ENCODE results near the gene STK24. TPM values are rescaled to one million over a fixed set of nuclear protein-coding genes. Genes with fewer than 3 reads are reported as not detected.

The STK24 gene
- total and polyA plus RNA-seq, 4 donors: 39.9 to 64.5 (median 58.1) TPM

DNA sequence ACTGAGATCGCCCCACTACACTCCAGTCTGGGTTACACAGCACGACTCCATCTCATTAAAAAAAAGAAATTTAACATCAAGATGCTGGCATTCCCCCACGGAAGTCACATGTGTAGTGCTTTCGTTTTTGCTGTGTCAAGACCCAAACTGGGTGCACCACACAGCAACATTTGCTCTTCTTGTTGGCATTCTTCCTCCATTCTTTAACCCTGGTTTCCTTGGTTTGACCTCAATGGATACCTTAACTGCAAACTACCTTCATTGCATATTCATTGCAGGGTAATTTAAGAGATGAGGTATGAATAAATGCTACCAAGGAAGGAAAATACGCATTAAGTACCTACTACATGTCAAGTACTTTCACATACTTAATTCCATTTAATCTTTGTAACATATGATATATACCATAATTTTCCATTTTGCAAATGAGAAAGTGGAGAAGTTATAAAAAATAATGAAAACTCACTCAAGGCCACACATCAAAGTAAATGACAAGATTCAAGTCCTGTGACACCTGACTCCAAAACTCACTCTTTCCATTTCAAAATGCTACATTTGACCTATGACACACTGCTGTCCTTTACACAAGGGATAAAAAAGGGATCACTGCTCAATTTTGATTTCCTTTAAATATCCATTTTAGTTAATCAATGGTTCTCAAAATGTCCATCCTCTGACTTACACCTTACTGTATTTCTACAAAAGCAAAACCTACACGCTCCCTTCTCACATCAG, 59.2 kb downstream of the STK24 start:
- no peak overlapping the region for H3K27ac ChIP-seq (ENCODE audit: low read depth in 1 of 2, low read length in 2 of 2)
- no peak for ATAC-seq (ENCODE audit: low FRiP score)
- no peaks in the 10 kb centered on the region for H3K4me1 ChIP-seq (ENCODE audit: control insufficient read depth in 1 of 2, insufficient read depth in 2 of 2, low read length in 2 of 2)

DNA sequence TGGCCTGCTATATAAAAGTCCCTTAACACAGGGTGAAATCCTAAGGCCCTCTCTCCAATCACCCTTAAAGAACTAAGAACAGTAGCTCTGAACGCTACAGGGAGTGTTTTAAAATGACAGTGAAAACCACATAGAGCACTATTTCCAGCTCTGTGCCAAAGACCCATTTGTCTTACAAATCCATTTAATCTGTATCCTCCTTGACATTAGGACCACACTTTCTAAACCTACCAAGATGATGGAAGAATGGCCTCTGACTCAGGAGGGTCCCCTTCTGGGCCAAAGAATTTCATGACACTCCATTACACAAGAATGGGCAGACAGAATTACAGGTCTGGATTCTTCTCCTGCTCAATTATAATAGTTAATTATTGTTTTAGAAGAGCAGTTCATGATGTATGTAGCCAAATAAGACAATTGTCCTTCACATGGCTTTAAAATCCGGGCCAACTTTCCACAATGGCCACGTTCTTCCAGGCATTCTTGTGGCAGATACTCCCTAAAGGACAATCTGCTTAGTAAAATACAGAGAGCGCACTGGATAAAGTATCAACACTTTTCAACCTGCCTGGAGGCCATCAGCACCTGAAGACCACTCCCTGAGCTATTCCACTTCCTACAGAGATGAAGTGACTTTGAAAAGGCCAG, 61.0 kb downstream of the STK24 start:
- DNase-seq (no peak), ATAC-seq (ENCODE audit: low FRiP score) (no peak)
- 95 to 96% methylated on average over 4 of the region's 4 CpGs for WGBS, 2 donors
- no peaks in the 10 kb centered on the region for H3K27me3 ChIP-seq (ENCODE audit: control insufficient read depth in 1 of 2, insufficient read depth in 2 of 2, low read length in 1 of 2)
- no peaks in the 10 kb centered on the region for H3K4me1 ChIP-seq (ENCODE audit: control insufficient read depth in 1 of 2, insufficient read depth in 2 of 2, low read length in 2 of 2)
- H3K9me3 ChIP-seq (ENCODE audit: control insufficient read depth, low read length): no peaks in the 10 kb centered on the region
- H3K27ac ChIP-seq (ENCODE audit: low read depth in 1 of 2, low read length in 2 of 2): no peak overlapping the region
- H3K36me3 ChIP-seq (ENCODE audit: control insufficient read depth in 1 of 2, insufficient read depth in 2 of 2, low read length in 1 of 2): no peaks in the 10 kb centered on the region
- H3K4me3 ChIP-seq (ENCODE audit: low read length in 2 of 2): no peak overlapping the region
- intact Hi-C loops (cut with DNase I): no loop called here

More for the DNA sequence above, 59.2 kb downstream of the STK24 start:
- 87 to 89% methylated on average over 6 of the region's 6 CpGs for WGBS, 2 donors
- DNase-seq: no peak
- H3K27me3 ChIP-seq (ENCODE audit: control insufficient read depth in 1 of 2, insufficient read depth in 2 of 2, low read length in 1 of 2): no peaks in the 10 kb centered on the region
- no peak overlapping the region for H3K4me3 ChIP-seq (ENCODE audit: low read length in 2 of 2)
- intact Hi-C loops (cut with DNase I): no loop called here
- H3K36me3 ChIP-seq (ENCODE audit: control insufficient read depth in 1 of 2, insufficient read depth in 2 of 2, low read length in 1 of 2): no peaks in the 10 kb centered on the region
- H3K9me3 ChIP-seq (ENCODE audit: control insufficient read depth, low read length): no peaks in the 10 kb centered on the region

DNA sequence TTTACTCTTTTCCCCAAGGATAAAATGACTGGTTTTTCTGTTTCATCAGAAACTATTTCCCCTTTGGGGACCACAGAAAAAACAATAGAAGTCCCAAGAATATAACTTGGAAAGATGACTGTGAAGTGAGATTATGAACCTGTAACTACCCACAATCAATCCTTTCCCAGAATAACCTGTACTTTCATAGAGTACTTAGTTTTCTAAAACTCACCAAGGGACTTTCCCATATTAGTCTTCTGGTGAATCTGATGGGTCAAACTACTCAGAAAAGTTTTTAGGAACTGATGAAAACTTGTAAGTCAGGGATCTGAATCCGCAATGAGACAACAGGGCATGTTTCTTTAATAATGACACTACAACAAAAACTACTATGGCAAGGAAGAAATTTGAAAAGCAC, 62.6 kb downstream of the STK24 start:
- DNase-seq (no peak), ATAC-seq (ENCODE audit: low FRiP score) (no peak)
- no peaks in the 10 kb centered on the region for H3K36me3 ChIP-seq (ENCODE audit: control insufficient read depth in 1 of 2, insufficient read depth in 2 of 2, low read length in 1 of 2)
- H3K27ac ChIP-seq (ENCODE audit: low read depth in 1 of 2, low read length in 2 of 2): no peak overlapping the region
- no peak overlapping the region for H3K4me3 ChIP-seq (ENCODE audit: low read length in 2 of 2)
- no peaks in the 10 kb centered on the region for H3K9me3 ChIP-seq (ENCODE audit: control insufficient read depth, low read length)
- H3K4me1 ChIP-seq (ENCODE audit: control insufficient read depth in 1 of 2, insufficient read depth in 2 of 2, low read length in 2 of 2): no peaks in the 10 kb centered on the region
- H3K27me3 ChIP-seq (ENCODE audit: control insufficient read depth in 1 of 2, insufficient read depth in 2 of 2, low read length in 1 of 2): no peaks in the 10 kb centered on the region
- 95 to 97% methylated on average over 1 of the region's 1 CpG for WGBS, 2 donors
- intact Hi-C loops (cut with DNase I): no loop called here

DNA sequence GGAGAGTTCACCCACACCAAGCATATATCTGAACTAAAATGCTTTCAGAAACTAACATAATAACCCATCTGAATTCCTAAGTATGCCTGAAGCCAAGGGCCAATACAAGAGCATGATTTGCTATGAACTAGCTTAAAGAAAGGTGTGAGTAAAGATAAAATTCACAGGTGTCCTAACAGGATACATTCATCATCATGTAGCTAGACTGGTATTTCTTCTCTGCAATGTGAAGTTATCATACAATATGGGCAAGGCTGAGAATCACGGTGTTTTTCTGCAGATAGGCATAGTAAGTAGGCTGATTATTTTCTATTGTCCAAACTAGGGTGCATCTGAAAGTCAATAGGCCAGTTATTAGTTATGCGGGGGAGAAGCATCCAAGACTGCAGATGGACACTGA, 63.1 kb downstream of the STK24 start:
- Histone ChIP-seq H3K27ac (ENCODE audit: low read depth in 1 of 2, low read length in 2 of 2) (no peak overlapping the region), H3K4me3 (ENCODE audit: low read length in 2 of 2) (no peak overlapping the region), H3K27me3 (ENCODE audit: control insufficient read depth in 1 of 2, insufficient read depth in 2 of 2, low read length in 1 of 2) (no peaks in the 10 kb centered on the region), H3K9me3 (ENCODE audit: control insufficient read depth, low read length) (no peaks in the 10 kb centered on the region), H3K4me1 (ENCODE audit: control insufficient read depth in 1 of 2, insufficient read depth in 2 of 2, low read length in 2 of 2) (no peaks in the 10 kb centered on the region), H3K36me3 (ENCODE audit: control insufficient read depth in 1 of 2, insufficient read depth in 2 of 2, low read length in 1 of 2) (no peaks in the 10 kb centered on the region)
- WGBS, 2 donors: 95 to 98% methylated on average over 2 of the region's 2 CpGs
- DNase-seq: no peak
- intact Hi-C loops (cut with DNase I): no loop called here
- ATAC-seq (ENCODE audit: low FRiP score): no peak

DNA sequence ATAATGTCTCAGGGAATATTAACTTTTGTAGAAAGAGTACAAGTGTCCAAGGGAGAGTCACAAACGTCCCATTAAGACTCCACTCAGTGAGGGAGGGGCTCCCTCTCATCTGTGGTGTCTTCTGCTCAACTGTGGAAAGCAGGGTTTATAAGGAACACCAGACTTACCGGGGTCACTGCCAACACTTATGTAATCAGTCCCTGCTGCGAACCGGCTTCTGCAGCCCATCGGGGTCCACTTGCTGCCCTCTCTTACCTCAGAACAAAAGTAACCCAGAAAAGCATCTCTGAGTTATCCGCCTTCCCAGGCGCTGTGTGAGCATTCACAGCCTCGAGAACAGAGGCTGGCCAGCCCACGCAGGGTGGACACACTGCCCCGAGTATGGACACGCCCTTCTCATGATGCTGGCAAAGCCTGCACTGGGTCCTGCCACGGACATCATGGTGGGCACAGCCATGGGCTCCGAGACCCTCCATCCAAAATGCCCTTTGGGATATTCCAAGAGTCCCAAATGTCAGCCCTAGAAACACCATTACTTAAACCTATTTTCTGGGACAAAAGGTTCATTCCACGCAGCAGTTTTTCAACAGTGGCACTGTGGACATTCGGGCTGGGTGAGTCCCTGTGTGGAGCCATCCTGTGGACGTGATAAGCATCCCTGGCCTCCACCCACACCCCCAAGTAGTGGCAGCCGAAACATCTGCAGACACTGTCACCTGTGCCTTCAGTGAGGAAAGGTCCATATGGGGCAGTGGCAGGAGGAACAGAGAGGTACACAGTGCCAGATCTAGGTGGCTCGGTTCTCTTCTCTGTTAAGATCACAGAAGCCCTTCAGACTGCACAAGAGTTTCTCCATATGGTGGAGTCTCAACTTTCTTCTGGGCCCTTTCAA, 63.9 kb downstream of the STK24 start:
- no peaks in the 10 kb centered on the region for H3K4me1 ChIP-seq (ENCODE audit: control insufficient read depth in 1 of 2, insufficient read depth in 2 of 2, low read length in 2 of 2)
- DNase-seq (no peak), ATAC-seq (ENCODE audit: low FRiP score) (no peak)

DNA sequence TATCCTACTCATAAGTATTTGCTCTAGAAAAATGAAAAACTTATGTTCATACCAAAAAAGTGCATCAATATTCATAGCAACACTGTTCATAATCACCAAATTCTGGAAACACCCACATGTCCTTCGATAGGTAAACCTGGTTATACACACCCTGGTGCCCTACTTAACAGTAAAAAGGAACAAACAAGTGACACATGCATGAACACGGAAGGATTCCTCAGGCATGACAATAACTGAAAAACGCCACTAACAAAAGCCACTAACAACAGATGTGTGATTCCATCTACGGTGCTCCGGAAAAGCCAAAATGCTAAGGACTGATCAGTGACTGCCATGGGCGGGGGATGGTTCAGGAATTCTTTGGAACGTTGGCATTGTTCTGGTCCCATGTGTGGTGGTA, 65.5 kb downstream of the STK24 start:
- WGBS, 2 donors: 95% methylated on average over 7 of the region's 7 CpGs
- no peak for ATAC-seq (ENCODE audit: low FRiP score)
- intact Hi-C loops (cut with DNase I): no loop called here

More for the DNA sequence above, 63.9 kb downstream of the STK24 start:
- no peak overlapping the region for H3K27ac ChIP-seq (ENCODE audit: low read depth in 1 of 2, low read length in 2 of 2)
- intact Hi-C loops (cut with DNase I): no loop called here
- WGBS, 2 donors: 88 to 89% methylated on average over 18 of the region's 18 CpGs
- no peak overlapping the region for H3K4me3 ChIP-seq (ENCODE audit: low read length in 2 of 2)
- H3K36me3 ChIP-seq (ENCODE audit: control insufficient read depth in 1 of 2, insufficient read depth in 2 of 2, low read length in 1 of 2): no peaks in the 10 kb centered on the region
- no peaks in the 10 kb centered on the region for H3K27me3 ChIP-seq (ENCODE audit: control insufficient read depth in 1 of 2, insufficient read depth in 2 of 2, low read length in 1 of 2)
- H3K9me3 ChIP-seq (ENCODE audit: control insufficient read depth, low read length): no peaks in the 10 kb centered on the region

GRCh38 chr13:98510156-98510509, 66.8 kb downstream of the STK24 start:
- Histone ChIP-seq H3K4me3 (ENCODE audit: low read length in 2 of 2) (no peak overlapping the region), H3K27ac (ENCODE audit: low read depth in 1 of 2, low read length in 2 of 2) (no peak overlapping the region), H3K4me1 (ENCODE audit: control insufficient read depth in 1 of 2, insufficient read depth in 2 of 2, low read length in 2 of 2) (peaks cover 4% of the 10 kb centered on the region in 2 donors), H3K36me3 (ENCODE audit: control insufficient read depth in 1 of 2, insufficient read depth in 2 of 2, low read length in 1 of 2) (no peaks in the 10 kb centered on the region), H3K27me3 (ENCODE audit: control insufficient read depth in 1 of 2, insufficient read depth in 2 of 2, low read length in 1 of 2) (no peaks in the 10 kb centered on the region), H3K9me3 (ENCODE audit: control insufficient read depth, low read length) (no peaks in the 10 kb centered on the region)
- intact Hi-C loops (cut with DNase I): no loop called here
- DNase-seq (no peak), ATAC-seq (ENCODE audit: low FRiP score) (no peak)
- WGBS, 2 donors: 95 to 97% methylated on average over 7 of the region's 7 CpGs

More for the DNA sequence above, 65.5 kb downstream of the STK24 start:
- H3K4me1 ChIP-seq (ENCODE audit: control insufficient read depth in 1 of 2, insufficient read depth in 2 of 2, low read length in 2 of 2): peaks cover 4% of the 10 kb centered on the region in 2 donors
- H3K4me3 ChIP-seq (ENCODE audit: low read length in 2 of 2): no peak overlapping the region
- H3K27ac ChIP-seq (ENCODE audit: low read depth in 1 of 2, low read length in 2 of 2): no peak overlapping the region
- no peaks in the 10 kb centered on the region for H3K27me3 ChIP-seq (ENCODE audit: control insufficient read depth in 1 of 2, insufficient read depth in 2 of 2, low read length in 1 of 2)
- no peaks in the 10 kb centered on the region for H3K9me3 ChIP-seq (ENCODE audit: control insufficient read depth, low read length)
- no peak for DNase-seq
- no peaks in the 10 kb centered on the region for H3K36me3 ChIP-seq (ENCODE audit: control insufficient read depth in 1 of 2, insufficient read depth in 2 of 2, low read length in 1 of 2)

- intact Hi-C loops (cut with DNase I): loop anchor here in 1 of 2 donors (5.0 kb wide), 1 partner anchor 68 kb away; the partner anchor contains the start of gene STK24
- H3K4me1 ChIP-seq (ENCODE audit: control insufficient read depth in 1 of 2, insufficient read depth in 2 of 2, low read length in 2 of 2): peaks cover 4% of the 10 kb centered on the region in 2 donors
- H3K27ac ChIP-seq (ENCODE audit: low read depth in 1 of 2, low read length in 2 of 2): no peak overlapping the region
- ATAC-seq (ENCODE audit: low FRiP score) (peak; percentile 79), DNase-seq (peak in 1 of 2 donors; percentile 81)
- H3K27me3 ChIP-seq (ENCODE audit: control insufficient read depth in 1 of 2, insufficient read depth in 2 of 2, low read length in 1 of 2): no peaks in the 10 kb centered on the region
- no peaks in the 10 kb centered on the region for H3K9me3 ChIP-seq (ENCODE audit: control insufficient read depth, low read length)
- H3K4me3 ChIP-seq (ENCODE audit: low read length in 2 of 2): no peak overlapping the region
- WGBS, 2 donors: 65 to 71% methylated on average over 10 of the region's 10 CpGs
- no peaks in the 10 kb centered on the region for H3K36me3 ChIP-seq (ENCODE audit: control insufficient read depth in 1 of 2, insufficient read depth in 2 of 2, low read length in 1 of 2)
These were observed 67.4 kb downstream of the STK24 start for GRCh38 chr13:98509271-98510155.

Measured in aorta (tissue), 5 donors.